ENCODE results near the gene UBQLN4. TPM values are rescaled to one million over a fixed set of nuclear protein-coding genes. Genes with fewer than 3 reads are reported as not detected.

Gene UBQLN4
- polyA plus RNA-seq, 2 donors: 18.3 to 21.0 TPM

- Histone ChIP-seq H3K4me3 (ENCODE audit: low read depth in 1 of 2, low read length in 2 of 2) (no peak overlapping the region), H3K9me3 (ENCODE audit: control insufficient read depth in 2 of 2, insufficient read depth in 1 of 2, low read depth in 1 of 2, low read length in 1 of 2) (no peaks in the 10 kb centered on the region), H3K27ac (ENCODE audit: low read depth in 2 of 2, low read length in 1 of 2) (no peak overlapping the region), H3K27me3 (ENCODE audit: control insufficient read depth in 1 of 2, insufficient read depth in 2 of 2, low read length in 2 of 2) (no peaks in the 10 kb centered on the region), H3K36me3 (ENCODE audit: control insufficient read depth in 2 of 2, insufficient read depth in 2 of 2, low read length in 1 of 2) (peaks cover 0 to 26% of the 10 kb centered on the region in 2 donors), H3K4me1 (ENCODE audit: control insufficient read depth in 2 of 2, insufficient read depth in 2 of 2, low read length in 1 of 2) (peaks cover 0 to 2% of the 10 kb centered on the region in 2 donors)
- WGBS, 2 donors: 84% methylated on average over 3 of the region's 3 CpGs
Measured at GRCh38 chr1:156065212-156065611, 11.6 kb upstream of the UBQLN4 start.

DNA sequence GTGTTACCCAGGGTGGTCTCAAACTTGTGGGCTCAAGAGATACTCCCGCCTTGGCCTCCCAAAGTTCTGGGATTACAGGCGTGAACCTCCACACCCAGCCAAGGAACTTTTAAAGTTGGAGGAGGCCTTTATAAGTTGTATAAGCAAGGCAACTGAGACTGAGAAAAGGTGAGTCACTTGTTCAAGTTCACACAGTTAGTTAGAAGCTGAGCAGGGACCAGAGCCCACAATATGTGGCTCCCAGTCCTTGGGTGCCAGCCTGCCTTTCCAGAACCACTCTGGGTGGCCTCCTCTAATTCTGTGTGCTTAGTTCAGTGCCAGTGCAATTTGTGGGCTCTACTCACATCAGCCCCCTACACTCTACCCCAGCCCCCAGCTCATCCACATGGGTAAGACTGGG lies 11.0 kb upstream of the UBQLN4 start:
- 86 to 95% methylated on average over 2 of the region's 2 CpGs for WGBS, 2 donors
- Histone ChIP-seq H3K9me3 (ENCODE audit: control insufficient read depth in 2 of 2, insufficient read depth in 1 of 2, low read depth in 1 of 2, low read length in 1 of 2) (no peaks in the 10 kb centered on the region), H3K27me3 (ENCODE audit: control insufficient read depth in 1 of 2, insufficient read depth in 2 of 2, low read length in 2 of 2) (no peaks in the 10 kb centered on the region), H3K4me1 (ENCODE audit: control insufficient read depth in 2 of 2, insufficient read depth in 2 of 2, low read length in 1 of 2) (peaks cover 0 to 2% of the 10 kb centered on the region in 2 donors), H3K27ac (ENCODE audit: low read depth in 2 of 2, low read length in 1 of 2) (peak overlapping the region in 1 of 2 donors; percentile 40), H3K36me3 (ENCODE audit: control insufficient read depth in 2 of 2, insufficient read depth in 2 of 2, low read length in 1 of 2) (peaks cover 0 to 20% of the 10 kb centered on the region in 2 donors), H3K4me3 (ENCODE audit: low read depth in 1 of 2, low read length in 2 of 2) (no peak overlapping the region)

GRCh38 chr1:156063997-156064285 lies 10.3 kb upstream of the UBQLN4 start:
- H3K36me3 ChIP-seq (ENCODE audit: control insufficient read depth in 2 of 2, insufficient read depth in 2 of 2, low read length in 1 of 2): peaks cover 0 to 18% of the 10 kb centered on the region in 2 donors
- 61 to 62% methylated on average over 2 of the region's 2 CpGs for WGBS, 2 donors
- no peaks in the 10 kb centered on the region for H3K9me3 ChIP-seq (ENCODE audit: control insufficient read depth in 2 of 2, insufficient read depth in 1 of 2, low read depth in 1 of 2, low read length in 1 of 2)
- peaks cover 0 to 2% of the 10 kb centered on the region in 2 donors for H3K4me1 ChIP-seq (ENCODE audit: control insufficient read depth in 2 of 2, insufficient read depth in 2 of 2, low read length in 1 of 2)
- H3K4me3 ChIP-seq (ENCODE audit: low read depth in 1 of 2, low read length in 2 of 2): peak overlapping the region in 1 of 2 donors; percentile 81
- no peaks in the 10 kb centered on the region for H3K27me3 ChIP-seq (ENCODE audit: control insufficient read depth in 1 of 2, insufficient read depth in 2 of 2, low read length in 2 of 2)
- H3K27ac ChIP-seq (ENCODE audit: low read depth in 2 of 2, low read length in 1 of 2): peak overlapping the region; percentile 47 to 54

- Histone ChIP-seq H3K27ac (ENCODE audit: low read depth in 2 of 2, low read length in 1 of 2) (peak overlapping the region; percentile 89 to 96), H3K9me3 (ENCODE audit: control insufficient read depth in 2 of 2, insufficient read depth in 1 of 2, low read depth in 1 of 2, low read length in 1 of 2) (no peaks in the 10 kb centered on the region), H3K36me3 (ENCODE audit: control insufficient read depth in 2 of 2, insufficient read depth in 2 of 2, low read length in 1 of 2) (peaks cover 0 to 18% of the 10 kb centered on the region in 2 donors), H3K27me3 (ENCODE audit: control insufficient read depth in 1 of 2, insufficient read depth in 2 of 2, low read length in 2 of 2) (no peaks in the 10 kb centered on the region), H3K4me1 (ENCODE audit: control insufficient read depth in 2 of 2, insufficient read depth in 2 of 2, low read length in 1 of 2) (peaks cover 0 to 2% of the 10 kb centered on the region in 2 donors), H3K4me3 (ENCODE audit: low read depth in 1 of 2, low read length in 2 of 2) (peak overlapping the region; percentile 58 to 81)
- WGBS, 2 donors: 53 to 54% methylated on average over 3 of the region's 3 CpGs
Measured at GRCh38 chr1:156062189-156062588, 8.6 kb upstream of the UBQLN4 start.

DNA sequence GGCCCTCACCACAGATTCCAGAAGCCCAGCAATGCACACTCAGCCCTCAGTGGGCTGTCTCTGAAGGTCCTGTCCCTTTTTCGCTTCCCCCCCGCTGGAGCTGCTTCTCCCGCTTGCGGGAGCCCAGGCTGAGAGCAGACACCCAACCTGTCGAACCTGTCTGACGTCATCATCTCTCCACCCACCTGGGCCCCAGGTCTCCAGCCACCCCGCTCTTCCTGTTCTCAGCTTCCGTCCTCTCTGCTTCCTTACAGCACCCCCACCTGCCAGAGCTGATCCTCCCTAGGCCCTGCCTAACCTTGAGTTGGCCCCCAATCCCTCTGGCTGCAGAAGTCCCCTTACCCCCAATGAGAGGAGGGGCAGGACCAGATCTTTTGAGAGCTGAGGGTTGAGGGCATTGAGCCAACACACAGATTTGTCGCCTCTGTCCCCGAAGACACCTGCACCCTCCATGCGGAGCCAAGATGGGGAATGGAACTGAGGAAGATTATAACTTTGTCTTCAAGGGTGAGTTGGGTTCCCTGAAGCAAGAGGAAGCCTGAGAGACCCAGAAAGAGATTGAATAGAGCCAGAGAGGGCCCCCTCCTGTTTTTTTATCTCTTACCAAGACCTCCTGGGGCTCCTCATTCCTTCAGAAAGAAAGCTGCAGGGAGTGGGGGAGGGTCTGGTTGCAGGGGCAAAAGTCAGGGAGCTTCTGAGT lies 7.5 kb upstream of the UBQLN4 start, which contains the start of gene RAB25:
TSS of gene RAB25 (plus strand) at position 224 of the 700 bp plus-strand sequence. CDS start at position 465, 241 bp downstream.
- Histone ChIP-seq H3K4me3 (ENCODE audit: low read depth in 1 of 2, low read length in 2 of 2) (peak within 1 kb of the TSS; percentile 58 to 81), H3K36me3 (ENCODE audit: control insufficient read depth in 2 of 2, insufficient read depth in 2 of 2, low read length in 1 of 2) (peaks cover 0 to 15% of the 10 kb centered on the region in 2 donors), H3K27ac (ENCODE audit: low read depth in 2 of 2, low read length in 1 of 2) (peak within 1 kb of the TSS; percentile 89 to 96), H3K27me3 (ENCODE audit: control insufficient read depth in 1 of 2, insufficient read depth in 2 of 2, low read length in 2 of 2) (no peaks in the 10 kb centered on the region), H3K4me1 (ENCODE audit: control insufficient read depth in 2 of 2, insufficient read depth in 2 of 2, low read length in 1 of 2) (peaks cover 0 to 2% of the 10 kb centered on the region in 2 donors), H3K9me3 (ENCODE audit: control insufficient read depth in 2 of 2, insufficient read depth in 1 of 2, low read depth in 1 of 2, low read length in 1 of 2) (no peaks in the 10 kb centered on the region)
- WGBS, 2 donors: 30 to 33% methylated on average over 11 of the region's 11 CpGs

DNA sequence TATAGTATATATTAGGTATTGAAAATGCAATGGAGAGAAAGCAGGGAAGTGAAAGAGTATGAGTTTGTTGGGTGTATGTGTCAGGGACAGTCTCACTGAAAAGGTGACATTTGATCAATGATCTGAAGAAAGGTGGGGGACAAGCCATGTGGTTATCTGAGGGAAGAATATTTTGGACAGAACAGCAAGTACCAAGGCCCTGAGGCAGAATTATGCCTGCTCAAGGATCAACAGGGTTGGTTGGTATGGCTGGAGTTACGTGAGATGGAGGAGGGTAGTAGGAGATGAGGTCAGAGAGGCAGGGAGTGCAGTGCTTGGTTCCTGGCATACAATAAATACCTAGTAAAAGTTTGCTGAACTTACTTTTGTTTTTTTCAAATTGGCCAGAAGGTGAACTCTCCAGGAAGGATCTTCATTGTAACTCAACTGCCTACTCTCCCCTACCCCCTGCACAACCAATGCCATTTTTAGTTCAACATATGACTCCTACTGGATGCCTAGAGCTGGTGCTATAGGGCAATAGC lies 2.8 kb upstream of the UBQLN4 start:
- WGBS, 2 donors: 86 to 92% methylated on average over 1 of the region's 1 CpG
- no peak overlapping the region for H3K27ac ChIP-seq (ENCODE audit: low read depth in 2 of 2, low read length in 1 of 2)
- H3K36me3 ChIP-seq (ENCODE audit: control insufficient read depth in 2 of 2, insufficient read depth in 2 of 2, low read length in 1 of 2): peaks cover 0 to 6% of the 10 kb centered on the region in 2 donors
- no peaks in the 10 kb centered on the region for H3K27me3 ChIP-seq (ENCODE audit: control insufficient read depth in 1 of 2, insufficient read depth in 2 of 2, low read length in 2 of 2)
- H3K4me3 ChIP-seq (ENCODE audit: low read depth in 1 of 2, low read length in 2 of 2): no peak overlapping the region
- peaks cover 0 to 3% of the 10 kb centered on the region in 2 donors for H3K4me1 ChIP-seq (ENCODE audit: control insufficient read depth in 2 of 2, insufficient read depth in 2 of 2, low read length in 1 of 2)
- no peaks in the 10 kb centered on the region for H3K9me3 ChIP-seq (ENCODE audit: control insufficient read depth in 2 of 2, insufficient read depth in 1 of 2, low read depth in 1 of 2, low read length in 1 of 2)

DNA sequence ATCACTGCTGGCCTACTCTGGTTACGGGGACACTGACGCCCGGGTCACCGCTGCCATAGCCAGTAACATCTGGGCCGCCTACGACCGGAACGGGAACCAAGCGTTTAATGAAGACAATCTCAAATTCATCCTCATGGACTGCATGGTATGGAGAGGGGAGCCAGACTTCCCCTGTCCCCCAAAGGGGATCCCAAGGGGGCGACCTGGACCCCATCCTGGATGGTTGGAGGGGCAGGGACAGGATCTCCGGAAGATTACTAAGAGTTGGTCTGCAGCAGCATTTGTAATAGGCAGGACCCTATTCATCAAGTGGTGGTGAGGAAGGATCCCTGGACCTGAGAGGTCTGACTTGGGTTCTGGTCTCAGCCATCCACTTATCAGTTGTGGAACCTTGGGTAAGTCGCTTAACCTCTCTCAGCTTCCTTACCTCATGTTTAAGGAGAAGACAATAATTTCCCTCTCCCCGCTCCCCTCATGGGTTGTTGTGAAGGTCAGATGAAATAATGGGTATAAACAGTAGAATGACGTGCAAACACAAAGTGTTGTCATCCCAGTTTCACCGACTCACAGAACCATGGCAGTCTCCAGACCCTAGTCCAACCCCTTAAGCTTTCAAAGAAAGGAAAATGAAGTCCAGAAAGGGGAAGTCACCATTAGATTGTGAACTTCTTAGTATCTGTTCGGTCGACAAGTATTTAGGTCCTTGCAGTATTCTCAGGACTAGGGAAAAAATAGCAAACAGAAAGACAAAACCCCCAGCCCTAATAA lies 1.9 kb upstream of the UBQLN4 start:
- Histone ChIP-seq H3K27ac (ENCODE audit: low read depth in 2 of 2, low read length in 1 of 2) (peak overlapping the region; percentile 64 to 94), H3K9me3 (ENCODE audit: control insufficient read depth in 2 of 2, insufficient read depth in 1 of 2, low read depth in 1 of 2, low read length in 1 of 2) (no peaks in the 10 kb centered on the region), H3K27me3 (ENCODE audit: control insufficient read depth in 1 of 2, insufficient read depth in 2 of 2, low read length in 2 of 2) (no peaks in the 10 kb centered on the region), H3K4me1 (ENCODE audit: control insufficient read depth in 2 of 2, insufficient read depth in 2 of 2, low read length in 1 of 2) (peaks cover 0 to 3% of the 10 kb centered on the region in 2 donors), H3K4me3 (ENCODE audit: low read depth in 1 of 2, low read length in 2 of 2) (peak overlapping the region; percentile 82 to 85), H3K36me3 (ENCODE audit: control insufficient read depth in 2 of 2, insufficient read depth in 2 of 2, low read length in 1 of 2) (peaks cover 0 to 9% of the 10 kb centered on the region in 2 donors)
- WGBS, 2 donors: 22 to 23% methylated on average over 17 of the region's 17 CpGs

GRCh38 chr1:156054500-156055280 lies 1.1 kb upstream of the UBQLN4 start, which contains the start of gene LAMTOR2:
LAMTOR2 (plus strand) TSS chr1:156054782; CDS start chr1:156054890, 108 bp downstream.
- peak within 1 kb of the TSS; percentile 82 to 85 for H3K4me3 ChIP-seq (ENCODE audit: low read depth in 1 of 2, low read length in 2 of 2)
- 0% methylated on average over 51 to 53 of the region's 53 CpGs for WGBS, 2 donors
- H3K4me1 ChIP-seq (ENCODE audit: control insufficient read depth in 2 of 2, insufficient read depth in 2 of 2, low read length in 1 of 2): peaks cover 0 to 3% of the 10 kb centered on the region in 2 donors
- H3K27ac ChIP-seq (ENCODE audit: low read depth in 2 of 2, low read length in 1 of 2): peak within 1 kb of the TSS; percentile 86 to 94
- no peaks in the 10 kb centered on the region for H3K9me3 ChIP-seq (ENCODE audit: control insufficient read depth in 2 of 2, insufficient read depth in 1 of 2, low read depth in 1 of 2, low read length in 1 of 2)
- H3K27me3 ChIP-seq (ENCODE audit: control insufficient read depth in 1 of 2, insufficient read depth in 2 of 2, low read length in 2 of 2): no peaks in the 10 kb centered on the region
- peaks cover 0 to 16% of the 10 kb centered on the region in 2 donors for H3K36me3 ChIP-seq (ENCODE audit: control insufficient read depth in 2 of 2, insufficient read depth in 2 of 2, low read length in 1 of 2)
